Bronchial epithelial cell (primary cell): Measurements from ENCODE around the gene ADAMTS10. TPM values are rescaled to one million over a fixed set of nuclear protein-coding genes. Genes with fewer than 3 reads are reported as not detected.
"Not testable (repeated sequence)": the region's sequence is repeated elsewhere in the genome, so short reads cannot be mapped to it uniquely, and the experiment has no call there.

ENCODE experiments used
- DNase-seq: peaks from one replicate; pipeline ENCODE4 v3.0.0-alpha.2; 2010; ENCODE audit warnings: low read depth
- FAIRE-seq: peaks from 2 replicates; lab custom pipeline; 2011; peaks lifted over from hg19 to GRCh38; lab: Jason Lieb, UNC
- H3K27me3 ChIP-seq: 2 replicates; pipeline ENCODE4 v1.5.1; 2011; ENCODE audit warnings: low read length; ENCODE audit not compliant: control insufficient read depth, insufficient read depth
- H3K36me3 ChIP-seq: 2 replicates; pipeline ENCODE4 v1.5.1; 2011; ENCODE audit warnings: low read length; ENCODE audit not compliant: control insufficient read depth, insufficient read depth
- H3K4me3 ChIP-seq: 2 replicates; pipeline ENCODE4 v1.5.1; 2011; ENCODE audit warnings: mild to moderate bottlenecking, low read depth, low read length, control low read depth
- CTCF ChIP-seq: IDR thresholded peaks from 2 replicates; pipeline ENCODE4 v1.5.1; 2011; ENCODE audit warnings: mild to moderate bottlenecking, moderate library complexity, low read length, control low read depth, inconsistent platforms; ENCODE audit not compliant: insufficient read depth, severe bottlenecking
- total RNA-seq: library from RNA; depleted of rRNA; stranded (reverse); fragments of >200 nt; gene quantifications from 2 replicates; pipeline ENCODE4 v1.2.1, GENCODE V29; 2014

ADAMTS10 gene
- total RNA-seq, 1 donor from 2014 or later, result not detected

GRCh38 chr19:8617984-8618383 lies 7.5 kb upstream of the ADAMTS10 start:
- DNase-seq, result no peak
- no peak overlapping the region for H3K4me3 ChIP-seq
- no peak for TF ChIP-seq CTCF
- no peaks in the 10 kb centered on the region for H3K27me3 ChIP-seq
- no peak for FAIRE-seq
- no peaks in the 10 kb centered on the region for H3K36me3 ChIP-seq

- not testable (repeated sequence) for H3K4me3 ChIP-seq, H3K36me3 ChIP-seq, DNase-seq, FAIRE-seq, H3K27me3 ChIP-seq
Measured at GRCh38 chr19:8617325-8617724, 6.8 kb upstream of the ADAMTS10 start.

- Histone ChIP-seq H3K36me3 (no peaks in the 10 kb centered on the region), H3K27me3 (no peaks in the 10 kb centered on the region), H3K4me3 (no peak overlapping the region)
- no peak for TF ChIP-seq CTCF
- DNase-seq, result no peak
- no peak for FAIRE-seq
Measured at GRCh38 chr19:8616861-8617260, 6.3 kb upstream of the ADAMTS10 start.

- no peak for DNase-seq
Measured at GRCh38 chr19:8615813-8616596, 5.5 kb upstream of the ADAMTS10 start.

GRCh38 chr19:8615024-8615423 lies 4.5 kb upstream of the ADAMTS10 start:
- peaks cover 1% of the 10 kb centered on the region for H3K27me3 ChIP-seq
- no peaks in the 10 kb centered on the region for H3K36me3 ChIP-seq
- DNase-seq (no peak), FAIRE-seq (no peak)
- no peak for TF ChIP-seq CTCF
- H3K4me3 ChIP-seq, result no peak overlapping the region

More at GRCh38 chr19:8615813-8616596, 5.5 kb upstream of the ADAMTS10 start:
- Histone ChIP-seq H3K4me3 (no peak overlapping the region), H3K27me3 (no peaks in the 10 kb centered on the region), H3K36me3 (no peaks in the 10 kb centered on the region)
- peak; percentile 59 for TF ChIP-seq CTCF
- FAIRE-seq, result no peak

GRCh38 chr19:8614455-8614854 lies 3.9 kb upstream of the ADAMTS10 start:
- no peak for TF ChIP-seq CTCF
- no peak for DNase-seq
- Histone ChIP-seq H3K27me3 (peaks cover 5% of the 10 kb centered on the region), H3K36me3 (no peaks in the 10 kb centered on the region), H3K4me3 (no peak overlapping the region)
- no peak for FAIRE-seq
